Measurements from ENCODE around the gene MTHFD1L. TPM values are rescaled to one million over a fixed set of nuclear protein-coding genes. Genes with fewer than 3 reads are reported as not detected.
A peak's percentile ranks its signal among the peaks of the same experiment; 100 is the strongest.
"Not testable (repeated sequence)": the region's sequence is repeated elsewhere in the genome, so short reads cannot be mapped to it uniquely, and the experiment has no call there.

Gene MTHFD1L
- total and polyA plus RNA-seq, 9 of the 15 experiments (the other 6 are each of a cell fraction or from before 2014, with no cell fraction given): 20.9 to 128 (median 61.0) TPM

GRCh38 chr6:150861448-150862168 is 3.9 kb upstream of the MTHFD1L start (continued):
- TF ChIP-seq, protein P1, sequence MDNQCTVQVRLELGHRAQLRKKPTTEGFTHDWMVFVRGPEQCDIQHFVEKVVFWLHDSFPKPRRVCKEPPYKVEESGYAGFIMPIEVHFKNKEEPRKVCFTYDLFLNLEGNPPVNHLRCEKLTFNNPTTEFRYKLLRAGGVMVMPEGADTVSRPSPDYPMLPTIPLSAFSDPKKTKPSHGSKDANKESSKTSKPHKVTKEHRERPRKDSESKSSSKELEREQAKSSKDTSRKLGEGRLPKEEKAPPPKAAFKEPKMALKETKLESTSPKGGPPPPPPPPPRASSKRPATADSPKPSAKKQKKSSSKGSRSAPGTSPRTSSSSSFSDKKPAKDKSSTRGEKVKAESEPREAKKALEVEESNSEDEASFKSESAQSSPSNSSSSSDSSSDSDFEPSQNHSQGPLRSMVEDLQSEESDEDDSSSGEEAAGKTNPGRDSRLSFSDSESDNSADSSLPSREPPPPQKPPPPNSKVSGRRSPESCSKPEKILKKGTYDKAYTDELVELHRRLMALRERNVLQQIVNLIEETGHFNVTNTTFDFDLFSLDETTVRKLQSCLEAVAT (IDR thresholded peaks at IDR 0.05): peak in 1 of 2 experiments; percentile 95; a peak in 2 of 4 replicates
- peak; percentile 64; the same call in 1 of the 2 replicates for TF ChIP-seq ZBTB2 (IDR thresholded peaks at IDR 0.05)
- not testable (repeated sequence) for TF ChIP-seq PBX2 (CRISPR knock-in tag; IDR thresholded peaks at IDR 0.05; ENCODE audit: low read depth); MYNN (CRISPR knock-in tag; IDR thresholded peaks at IDR 0.05)
- TF ChIP-seq PBX2 (tag; conservative IDR thresholded peaks at IDR 0.05; ENCODE audit: low read depth): peak; percentile 41; the same call in 1 of the 2 replicates
- TF ChIP-seq CC2D1A (IDR thresholded peaks at IDR 0.05): 0 out of 2 replicates have a peak, but pooled peaks have one; percentile 21
- TF ChIP-seq ATF7 (IDR thresholded peaks at IDR 0.05): peak; percentile 53
- 0 out of 2 replicates have a peak, but pooled peaks have one; percentile 14 for TF ChIP-seq SREBF2 (CRISPR knock-in tag; IDR thresholded peaks at IDR 0.05)
- TF ChIP-seq NONO (IDR thresholded peaks at IDR 0.05; ENCODE audit: low read depth in 2 of 2, low read length in 1 of 2): peak in 1 of 2 experiments; percentile 27; a peak in 2 of 4 replicates
- peak in 1 of 2 experiments; percentile 94; a peak in 2 of 4 replicates for TF ChIP-seq RCOR1 (IDR thresholded peaks at IDR 0.05; ENCODE audit: borderline replicate concordance in 1 of 2, low read depth in 2 of 2, low read length in 2 of 2)
- TF ChIP-seq, protein P2, sequence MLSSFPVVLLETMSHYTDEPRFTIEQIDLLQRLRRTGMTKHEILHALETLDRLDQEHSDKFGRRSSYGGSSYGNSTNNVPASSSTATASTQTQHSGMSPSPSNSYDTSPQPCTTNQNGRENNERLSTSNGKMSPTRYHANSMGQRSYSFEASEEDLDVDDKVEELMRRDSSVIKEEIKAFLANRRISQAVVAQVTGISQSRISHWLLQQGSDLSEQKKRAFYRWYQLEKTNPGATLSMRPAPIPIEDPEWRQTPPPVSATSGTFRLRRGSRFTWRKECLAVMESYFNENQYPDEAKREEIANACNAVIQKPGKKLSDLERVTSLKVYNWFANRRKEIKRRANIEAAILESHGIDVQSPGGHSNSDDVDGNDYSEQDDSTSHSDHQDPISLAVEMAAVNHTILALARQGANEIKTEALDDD (IDR thresholded peaks at IDR 0.05): peak; percentile 25; the same call in 1 of the 2 replicates
- TF ChIP-seq MYNN (IDR thresholded peaks at IDR 0.05): 0 out of 2 replicates have a peak, but pooled peaks have one; percentile 39
- TF ChIP-seq, protein P3, sequence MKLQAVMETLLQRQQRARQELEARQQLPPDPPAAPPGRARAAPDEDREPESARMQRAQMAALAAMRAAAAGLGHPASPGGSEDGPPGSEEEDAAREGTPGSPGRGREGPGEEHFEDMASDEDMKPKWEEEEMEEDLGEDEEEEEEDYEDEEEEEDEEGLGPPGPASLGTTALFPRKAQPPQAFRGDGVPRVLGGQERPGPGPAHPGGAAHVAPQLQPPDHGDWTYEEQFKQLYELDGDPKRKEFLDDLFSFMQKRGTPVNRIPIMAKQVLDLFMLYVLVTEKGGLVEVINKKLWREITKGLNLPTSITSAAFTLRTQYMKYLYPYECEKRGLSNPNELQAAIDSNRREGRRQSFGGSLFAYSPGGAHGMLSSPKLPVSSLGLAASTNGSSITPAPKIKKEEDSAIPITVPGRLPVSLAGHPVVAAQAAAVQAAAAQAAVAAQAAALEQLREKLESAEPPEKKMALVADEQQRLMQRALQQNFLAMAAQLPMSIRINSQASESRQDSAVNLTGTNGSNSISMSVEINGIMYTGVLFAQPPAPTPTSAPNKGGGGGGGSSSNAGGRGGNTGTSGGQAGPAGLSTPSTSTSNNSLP (IDR thresholded peaks at IDR 0.05; ENCODE audit: borderline replicate concordance, low read depth, low read length): 0 out of 2 replicates have a peak, but pooled peaks have one; percentile 20
- peak; percentile 92 for TF ChIP-seq ESRRA (IDR thresholded peaks at IDR 0.05; ENCODE audit: borderline replicate concordance, low read depth)
- peak; percentile 72 for TF ChIP-seq EP300 (IDR thresholded peaks at IDR 0.05; ENCODE audit: low read length)
- peak; percentile 45; the same call in 1 of the 2 replicates for TF ChIP-seq GATAD2B (IDR thresholded peaks at IDR 0.05; ENCODE audit: borderline replicate concordance)
- TF ChIP-seq ZBTB17 (CRISPR knock-in tag; IDR thresholded peaks at IDR 0.05): peak; percentile 43; the same call in 1 of the 2 replicates
- peak; percentile 77 for TF ChIP-seq MEIS2 (IDR thresholded peaks at IDR 0.05; ENCODE audit: partially characterized antibody)
- TF ChIP-seq BHLHE40 (IDR thresholded peaks at IDR 0.05; ENCODE audit: low read length): peak; percentile 80
- peak; percentile 43; the same call in 1 of the 2 replicates for TF ChIP-seq STAT5A (IDR thresholded peaks at IDR 0.05; ENCODE audit: borderline replicate concordance, low read length)

Data from K562 (cell line).